Cortex of kidney (tissue), 1 donor: ENCODE measurements around the gene DENND2A.
A peak's percentile ranks its signal among the peaks of the same experiment; 100 is the strongest.
"Not testable (repeated sequence)": the region's sequence is repeated elsewhere in the genome, so short reads cannot be mapped to it uniquely, and the experiment has no call there.

Experiments used
- DNase-seq: peaks from one replicate; lab custom pipeline; 2025; lab: John Stamatoyannopoulos, UW

The DENND2A gene

DNA sequence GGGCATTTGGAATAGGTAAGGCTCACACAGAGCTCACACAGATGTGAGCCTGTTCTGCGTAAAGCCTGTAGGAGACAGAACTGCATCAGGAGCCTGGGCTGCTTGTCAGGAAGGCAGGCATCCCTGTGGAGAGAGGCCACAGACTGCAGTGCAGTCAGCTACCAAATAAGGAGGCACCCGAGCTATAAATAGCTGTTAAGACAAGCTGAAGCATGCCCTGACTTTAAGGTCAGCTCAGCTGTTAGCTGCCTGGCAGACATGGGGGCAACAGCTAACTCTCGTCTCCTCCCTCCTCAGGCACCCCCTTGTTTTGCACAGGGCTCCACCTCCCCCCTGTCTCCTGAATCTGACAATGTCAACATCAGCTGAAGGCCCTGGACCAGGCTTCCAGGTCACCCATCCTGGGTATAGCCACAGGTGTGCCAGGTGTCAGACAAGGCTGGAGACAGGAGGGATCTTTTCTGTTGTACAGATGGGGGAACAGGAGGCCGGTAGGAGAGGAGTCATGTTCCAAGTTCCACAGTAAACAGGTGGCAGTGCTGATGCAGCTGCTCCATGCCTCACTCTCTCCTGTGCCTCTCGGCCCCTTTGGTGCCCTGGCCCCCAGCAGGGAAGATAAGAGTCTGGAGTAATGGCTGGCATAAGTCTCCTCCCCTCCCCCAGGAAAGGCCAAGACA is 133.7 kb downstream of the DENND2A start:
- DNase-seq = no peak

DNA sequence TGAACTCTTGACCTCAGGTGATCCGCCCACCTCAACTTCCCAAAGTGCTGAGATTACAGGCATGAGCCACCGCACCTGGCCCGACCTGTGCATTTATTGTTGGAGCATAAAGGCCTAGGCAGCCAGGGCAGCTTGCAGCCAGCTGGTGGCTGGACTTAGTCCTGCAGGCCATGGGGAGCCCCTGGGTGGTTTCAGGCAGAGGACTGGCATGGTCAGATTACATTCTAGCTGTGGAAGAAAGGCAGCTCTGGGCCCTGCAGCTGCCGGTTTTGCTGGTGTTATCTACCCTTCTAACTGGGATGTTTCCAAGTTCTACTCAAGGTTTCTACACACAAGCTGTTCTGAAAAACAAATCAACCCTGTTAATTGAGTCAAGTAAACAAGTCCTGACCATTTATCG is 138.6 kb downstream of the DENND2A start:
- DNase-seq = no peak

DNA sequence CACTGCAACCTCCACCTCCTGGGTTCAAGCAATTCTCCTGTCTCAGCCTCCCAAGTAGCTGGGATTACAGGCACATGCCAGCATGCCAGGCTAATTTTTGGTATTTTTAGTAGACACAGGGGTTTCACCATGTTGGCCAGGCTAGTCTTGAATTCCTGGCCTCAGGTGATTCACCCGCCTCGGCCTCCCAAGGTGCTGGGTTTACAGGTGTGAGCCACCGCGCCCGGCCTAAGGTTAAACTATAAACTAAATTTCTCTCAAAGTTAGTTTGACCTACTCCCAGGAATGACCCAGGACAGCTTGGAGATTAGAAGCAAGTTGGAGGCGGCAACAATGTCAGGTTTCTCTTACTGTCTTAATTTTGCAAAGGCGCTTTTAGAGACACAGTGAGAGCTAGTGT is 142.8 kb downstream of the DENND2A start:
- DNase-seq = not testable (repeated sequence)

DNA sequence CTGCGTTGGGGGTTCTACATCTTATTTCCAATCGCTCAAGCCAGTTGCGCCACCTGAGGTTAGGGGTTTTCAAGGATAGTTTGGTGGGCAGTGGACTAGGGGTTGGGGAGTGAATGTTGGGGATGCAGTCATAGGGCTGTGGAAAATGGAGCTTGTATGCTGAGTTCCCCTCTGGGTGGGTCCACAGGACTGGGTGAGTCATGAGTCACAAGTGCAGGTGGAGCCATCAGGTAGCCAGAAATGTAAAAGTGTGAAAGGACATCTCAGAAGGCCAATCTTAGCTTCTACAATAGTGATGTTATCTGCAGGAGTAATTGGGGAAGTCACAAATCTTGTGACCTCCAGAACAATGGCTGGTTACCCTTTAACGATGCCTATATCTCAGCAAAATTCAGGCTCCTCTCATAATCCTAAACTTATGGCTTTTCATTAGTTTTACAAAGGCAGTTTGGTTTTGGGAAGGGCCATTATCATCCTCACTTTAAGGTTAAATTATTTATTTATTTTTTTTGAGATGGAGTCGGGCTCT is 143.3 kb downstream of the DENND2A start:
- DNase-seq = no peak

DNA sequence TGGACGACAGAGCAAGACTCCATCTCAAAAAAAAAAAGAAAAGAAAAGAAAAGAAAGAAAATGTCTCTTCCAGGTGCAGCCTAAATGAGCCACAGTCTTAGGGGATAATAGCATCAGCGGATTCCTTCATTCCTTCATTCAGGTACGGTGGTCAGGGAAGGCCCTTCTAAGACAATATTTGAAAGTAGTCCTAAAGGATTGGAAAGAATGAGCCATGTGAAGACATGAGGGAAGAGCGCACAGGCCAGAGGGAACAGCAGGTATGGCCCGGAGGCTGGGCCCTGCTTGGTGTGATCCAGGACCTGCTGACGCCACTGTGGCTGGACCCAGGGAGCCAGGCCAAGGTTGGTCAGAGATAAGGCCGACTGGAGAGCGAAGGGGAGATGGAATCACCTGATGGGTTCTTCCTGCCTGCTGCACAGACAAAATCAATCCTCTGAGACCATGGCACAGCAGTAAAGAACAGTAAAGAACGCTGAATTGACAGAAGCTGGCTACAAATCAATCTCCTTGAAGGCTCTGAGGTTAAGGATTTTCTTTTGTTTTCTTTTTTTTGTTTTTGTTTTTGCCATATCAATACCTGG is 145.0 kb downstream of the DENND2A start:
- DNase-seq = no peak

DNA sequence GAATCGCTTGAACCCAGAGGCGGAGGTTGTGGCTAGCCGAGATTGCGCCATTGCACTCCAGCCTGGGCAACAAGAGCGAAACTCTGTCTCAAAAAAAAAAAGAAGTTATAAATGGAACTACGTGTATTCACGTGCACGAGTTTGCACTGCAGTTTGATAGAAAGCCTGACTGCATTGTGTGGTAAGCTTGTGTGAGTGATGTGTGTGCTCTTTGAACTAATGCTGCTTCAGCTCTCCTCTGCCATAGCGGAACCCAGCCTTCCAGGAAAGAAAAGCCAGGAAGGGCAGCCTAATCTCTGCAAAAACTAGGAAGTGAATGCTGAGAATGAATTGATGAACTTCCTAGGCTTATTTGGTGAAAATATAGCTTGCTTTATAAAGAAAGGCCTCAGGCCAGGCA is 145.7 kb downstream of the DENND2A start:
- DNase-seq = no peak

DNA sequence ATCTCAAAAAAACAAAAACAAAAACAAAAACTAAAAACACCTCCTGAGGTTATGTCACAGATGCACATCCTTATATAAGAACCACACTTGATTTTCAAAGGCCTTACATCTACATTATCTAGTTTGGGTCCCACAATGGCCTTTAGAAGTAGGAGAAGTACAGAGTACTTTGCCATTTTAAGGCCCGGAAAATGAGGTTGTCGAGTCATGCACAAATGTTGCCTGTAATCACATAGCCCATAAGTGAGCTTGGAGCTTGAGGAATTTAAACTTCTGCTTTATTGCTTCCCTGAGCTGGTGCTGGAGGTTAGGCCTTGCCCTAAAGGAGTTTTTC is 151.6 kb downstream of the DENND2A start:
- no peak for DNase-seq

DNA sequence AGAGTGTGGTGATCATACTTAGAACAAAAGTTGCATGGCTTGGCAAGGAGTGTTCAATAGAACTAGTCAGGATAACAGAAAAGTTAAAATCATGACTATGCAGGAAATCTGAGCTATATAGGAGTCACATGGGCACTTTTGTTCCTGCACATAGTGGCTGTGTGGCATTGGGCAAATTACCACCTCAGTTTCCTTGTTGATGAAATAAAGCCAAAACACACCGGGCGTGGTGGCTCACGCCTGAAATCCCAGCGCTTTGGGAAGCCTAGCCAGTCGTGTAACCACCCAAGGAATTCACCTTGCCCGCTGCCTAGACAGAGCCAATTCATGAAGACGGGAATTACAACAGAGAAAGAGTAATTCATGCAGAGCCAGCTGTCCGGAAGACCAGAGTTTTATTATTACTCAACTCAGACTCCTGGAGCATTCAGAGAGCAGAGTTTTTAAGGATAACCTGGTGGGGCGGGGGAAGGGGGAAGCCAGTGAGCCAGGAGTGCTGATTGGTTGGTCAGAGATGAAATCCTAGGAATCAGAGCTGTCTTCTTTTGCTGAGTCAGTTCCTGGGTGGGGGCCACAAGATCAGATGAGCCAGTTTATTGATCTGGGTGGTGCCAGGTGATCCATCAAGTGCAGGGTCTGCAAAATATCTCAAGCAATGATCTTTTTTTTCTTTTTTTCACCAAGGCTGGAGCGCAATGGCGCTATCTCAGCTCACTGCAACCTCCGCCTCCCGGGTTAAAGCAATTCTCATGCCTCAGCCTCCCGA is 154.9 kb downstream of the DENND2A start:
- no peak for DNase-seq

DNA sequence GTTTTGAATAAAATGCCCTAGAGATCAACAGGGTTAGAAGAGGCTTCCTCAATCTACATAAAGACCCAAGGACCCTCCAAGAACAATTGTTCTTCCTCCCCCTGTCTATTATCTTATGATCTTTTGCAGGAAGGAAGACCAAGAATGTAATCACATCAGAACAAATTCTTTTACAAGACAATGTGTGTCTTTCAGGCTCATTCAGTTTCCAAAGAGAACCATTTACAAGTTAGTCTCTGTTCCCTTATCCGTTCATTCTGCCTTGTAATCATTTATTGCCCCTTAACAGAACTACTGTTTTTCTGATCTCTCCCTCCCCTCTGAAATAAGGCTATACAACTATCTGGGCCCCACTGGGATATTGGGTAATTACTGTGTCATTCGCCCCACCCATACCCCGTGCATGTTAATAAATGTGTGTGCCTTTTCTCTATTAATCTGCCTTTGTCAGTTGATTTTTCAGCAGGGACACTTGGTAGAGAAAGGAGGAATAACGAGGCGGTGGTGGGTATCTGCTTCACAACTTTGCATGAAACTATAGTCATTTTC is 155.6 kb downstream of the DENND2A start:
- no peak for DNase-seq

DNA sequence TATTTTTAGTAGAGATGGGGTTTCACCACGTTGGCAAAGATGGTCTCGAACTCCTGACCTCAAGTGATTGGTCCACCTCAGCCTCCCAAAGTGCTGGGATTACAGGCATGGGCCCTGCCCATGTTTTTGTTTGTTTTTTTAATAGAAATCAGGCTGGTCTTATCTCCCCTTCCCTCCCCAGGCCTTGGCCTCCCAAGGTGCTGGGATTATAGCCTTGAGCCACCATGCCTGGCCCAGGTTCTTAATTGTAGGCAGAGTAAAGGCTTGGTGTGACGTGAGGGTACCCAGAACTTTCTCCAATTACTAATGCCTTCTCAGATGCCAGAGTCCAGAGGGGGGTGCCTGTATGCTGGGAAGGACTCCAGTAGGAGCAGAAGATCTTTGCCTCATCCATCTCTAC is 156.1 kb downstream of the DENND2A start:
- DNase-seq = no peak

DNA sequence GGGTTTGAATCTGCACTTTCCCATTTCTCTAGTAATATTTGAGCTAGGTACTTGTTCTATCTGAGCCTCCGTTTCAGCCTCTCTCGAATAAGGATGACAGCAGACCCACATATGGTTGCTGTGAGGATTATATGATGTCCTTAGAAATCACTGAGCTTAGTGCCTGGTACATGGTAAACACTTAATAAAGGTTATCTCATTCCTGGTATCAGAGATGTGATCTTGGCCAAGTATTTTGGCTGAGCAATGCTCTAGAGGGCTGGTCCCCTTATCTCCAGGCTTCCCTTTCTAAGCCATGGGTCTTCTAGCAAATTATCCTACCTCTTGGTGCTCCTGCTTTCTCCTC is 160.9 kb downstream of the DENND2A start:
- DNase-seq = no peak

DNA sequence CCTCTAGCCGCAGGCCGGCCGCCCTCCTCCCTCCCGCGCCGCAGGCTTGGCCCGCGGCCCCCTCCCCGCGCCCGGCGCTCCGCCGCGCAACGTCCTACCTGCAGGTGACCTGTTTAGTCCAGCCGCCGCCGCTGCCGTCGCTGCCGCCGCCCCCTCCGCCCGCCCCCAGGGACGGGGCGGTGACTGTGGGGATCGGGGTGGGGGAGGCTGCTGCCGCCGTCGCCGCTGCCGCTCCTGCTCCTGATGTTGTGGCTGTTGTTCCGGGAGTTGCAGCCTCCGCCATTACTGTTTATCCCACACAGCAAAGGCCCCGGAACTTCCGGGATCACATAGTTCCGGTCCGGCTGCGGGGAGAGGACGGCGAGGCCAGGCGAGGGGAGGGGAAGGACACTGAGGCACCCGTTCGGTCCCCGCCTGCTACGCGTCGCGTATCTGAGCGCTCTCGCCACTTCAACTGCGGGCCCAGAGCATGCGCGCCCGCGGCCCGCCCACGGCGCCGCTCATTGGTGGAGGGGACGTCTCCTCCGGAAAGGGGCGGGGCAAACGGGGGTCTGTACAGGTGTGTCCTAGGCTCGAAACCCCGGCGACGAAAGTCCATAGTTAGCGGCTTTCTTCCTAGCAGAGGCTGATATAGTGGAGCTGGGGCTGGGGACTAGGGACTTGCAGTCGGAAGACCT is 161.4 kb downstream of the DENND2A start, which contains the start of gene MKRN1:
TSS of gene MKRN1 (minus strand) at position 444 of the 677 bp plus-strand sequence. CDS start at position 283, 161 bp downstream.
- peak; percentile 76 for DNase-seq

DNA sequence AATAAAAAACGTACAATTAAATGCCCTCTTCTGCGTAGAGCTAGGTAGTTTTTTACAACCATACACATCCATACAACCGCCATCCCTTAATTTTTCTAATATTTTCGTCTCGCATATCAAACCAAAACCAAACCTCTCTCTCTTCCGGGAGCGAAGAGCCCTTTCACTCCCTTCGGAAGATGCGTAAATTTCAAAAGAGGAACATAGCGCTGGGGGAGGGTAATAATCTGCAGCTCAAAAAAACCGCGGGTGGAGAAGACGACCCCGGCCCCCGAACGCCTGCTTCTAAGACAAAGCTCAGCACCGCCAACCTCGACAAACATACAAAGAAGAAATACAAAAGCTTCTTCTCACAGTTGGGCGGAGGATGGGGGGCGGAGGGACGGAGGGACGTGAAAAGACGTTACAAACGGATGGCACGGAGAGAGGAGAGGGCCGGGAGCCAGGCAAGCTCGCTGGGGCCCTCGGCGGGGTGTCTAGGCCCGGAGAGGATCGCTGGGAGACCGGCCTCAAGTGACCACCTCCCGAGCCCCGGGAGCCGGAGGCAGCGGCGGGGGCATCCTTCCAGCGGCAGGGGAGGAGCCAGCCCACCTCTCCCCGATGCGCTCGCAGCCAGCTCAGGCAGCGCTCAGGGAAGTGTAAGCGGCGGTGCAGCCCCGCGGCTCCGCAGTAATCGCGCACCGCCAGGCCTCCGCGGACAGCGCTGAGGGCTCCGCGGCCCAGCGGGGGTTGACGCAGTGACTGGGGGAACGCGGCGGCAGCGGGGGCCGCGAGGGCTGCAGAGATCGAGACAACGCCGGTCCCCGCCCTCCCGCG is 162.2 kb downstream of the DENND2A start:
- DNase-seq = no peak

DNA sequence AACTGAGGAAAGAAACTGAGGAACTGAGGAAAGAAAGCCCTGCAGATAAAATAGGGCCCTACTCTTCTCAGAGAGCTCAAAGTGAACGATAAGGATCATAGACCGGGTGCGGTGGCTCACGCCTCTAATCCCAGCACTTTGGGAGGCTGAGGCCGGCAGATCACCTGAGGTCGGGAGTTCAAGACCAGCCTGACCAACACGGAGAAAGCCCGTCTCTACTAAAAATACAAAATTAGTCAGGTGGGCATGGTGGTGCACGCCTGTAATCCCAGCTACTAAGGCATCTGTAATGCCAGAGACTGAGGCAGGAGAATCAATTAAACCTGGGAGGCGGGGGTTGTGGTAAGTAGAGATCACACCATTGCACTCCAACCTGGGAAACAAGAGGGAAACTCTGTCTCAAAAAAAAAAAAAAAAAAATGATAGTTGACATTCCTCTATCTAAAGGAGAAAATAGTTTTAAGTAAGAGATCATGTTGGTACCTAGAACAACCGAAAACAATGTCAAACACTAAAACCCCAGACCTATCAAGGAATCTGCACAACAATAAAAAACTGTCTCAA is 163.8 kb downstream of the DENND2A start:
- DNase-seq = no peak

DNA sequence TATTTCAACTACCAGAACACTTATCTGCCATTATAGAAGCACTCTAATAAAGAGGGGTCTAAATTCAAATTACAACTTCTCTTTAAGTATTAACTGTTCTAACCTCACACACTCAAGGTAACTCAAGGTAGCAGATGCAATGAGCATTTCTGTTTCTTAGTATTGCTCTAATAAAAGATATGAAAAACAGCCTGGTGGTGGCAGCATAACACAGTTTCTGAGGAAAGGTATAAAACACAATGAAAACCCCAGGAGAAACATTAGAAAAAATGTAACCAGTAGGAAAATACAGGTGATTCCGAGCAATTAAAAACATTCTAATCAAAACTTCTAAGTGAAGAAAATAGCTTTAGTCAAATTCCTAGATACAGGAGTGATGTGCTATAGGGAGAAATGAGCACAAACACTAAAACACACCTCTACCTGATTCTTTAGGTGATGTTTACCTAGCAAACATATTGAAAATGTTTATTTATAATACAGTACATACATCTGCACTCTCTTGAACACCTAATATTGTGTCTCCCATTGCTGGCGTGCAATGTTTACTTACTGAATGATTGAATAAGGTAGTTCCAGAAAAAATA is 164.8 kb downstream of the DENND2A start:
- DNase-seq = no peak
